Activated T-helper 9 cell treated with anti-CD3 and anti-CD28 coated beads, Interleukin-2, amount 50 U/mL, for 16 hours (primary cell): ENCODE results near the gene HPCAL1.
"Not testable (repeated sequence)": the region's sequence is repeated elsewhere in the genome, so short reads cannot be mapped to it uniquely, and the experiment has no call there.

Experiments
- DNase-seq: peaks from one replicate; pipeline ENCODE4 v3.0.0-alpha.2; 2020; ENCODE audit warnings: low read depth

Gene HPCAL1

GRCh38 chr2:10285191-10285555, 17.5 kb upstream of the HPCAL1 start:
- DNase-seq = no peak

GRCh38 chr2:10285556-10286198, 17.0 kb upstream of the HPCAL1 start:
- DNase-seq = no peak

DNA sequence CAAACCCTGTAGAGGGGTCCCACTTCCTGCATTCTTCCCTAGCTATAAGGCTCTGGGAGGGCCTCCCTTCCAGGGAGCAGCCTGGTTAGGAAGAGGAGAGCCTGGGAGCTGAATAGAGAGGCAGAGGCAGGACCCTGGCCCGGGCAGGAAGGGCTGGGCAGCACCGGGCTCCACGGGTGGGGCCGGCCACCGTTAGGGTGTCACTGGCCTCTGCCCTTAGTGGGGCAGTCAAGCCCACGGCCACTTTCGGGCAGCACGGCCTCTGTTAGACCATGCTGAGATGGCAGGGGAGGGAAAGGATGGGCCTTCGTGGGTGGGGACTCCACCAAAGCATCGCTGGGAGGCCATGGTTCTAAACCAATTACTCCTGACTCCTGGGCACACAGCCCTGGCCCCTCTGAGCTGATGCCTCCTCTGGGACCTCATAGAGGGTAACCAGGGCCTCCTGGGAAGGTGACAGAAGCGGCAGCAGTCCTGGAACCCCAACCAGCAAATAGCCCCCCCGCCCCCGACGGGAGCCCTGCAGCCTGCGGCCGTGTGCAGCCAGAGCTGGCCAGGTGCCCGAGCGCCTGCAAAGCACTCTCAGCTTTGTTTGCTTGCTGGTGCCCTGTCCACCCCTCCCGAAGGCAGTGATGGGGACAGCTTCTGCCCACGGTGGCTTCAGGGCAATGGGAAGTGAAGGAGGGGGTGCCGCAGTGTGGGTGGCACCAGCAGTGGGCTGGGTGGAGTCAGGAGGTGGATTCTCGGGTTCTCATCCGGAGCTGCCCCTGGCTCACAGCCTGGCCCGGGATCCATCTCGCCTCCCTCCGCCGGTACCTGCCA, 16.3 kb upstream of the HPCAL1 start:
- DNase-seq = no peak

DNA sequence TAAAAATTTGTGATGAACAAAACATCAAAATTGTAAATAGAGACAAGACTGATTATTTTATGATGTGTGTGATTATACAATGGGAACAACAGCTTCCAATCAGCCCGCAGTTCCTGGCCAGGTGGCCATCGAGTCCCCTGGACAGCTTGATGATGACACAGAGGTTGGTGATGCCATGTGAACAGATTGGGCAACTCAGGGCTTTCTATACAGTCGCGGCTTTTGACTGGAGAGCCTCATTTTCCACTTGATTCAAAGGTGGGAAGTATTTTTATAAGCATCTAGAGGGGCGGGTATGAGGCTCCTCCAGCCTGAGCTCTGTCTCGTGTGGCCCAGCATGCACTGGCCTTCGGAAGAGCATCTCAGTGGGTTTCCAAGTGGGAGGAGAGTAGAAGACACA, 14.9 kb upstream of the HPCAL1 start:
- no peak for DNase-seq

- no peak for DNase-seq
Observed at GRCh38 chr2:10288606-10289005, 14.1 kb upstream of the HPCAL1 start.

GRCh38 chr2:10289352-10289751, 13.4 kb upstream of the HPCAL1 start:
- DNase-seq = no peak

DNA sequence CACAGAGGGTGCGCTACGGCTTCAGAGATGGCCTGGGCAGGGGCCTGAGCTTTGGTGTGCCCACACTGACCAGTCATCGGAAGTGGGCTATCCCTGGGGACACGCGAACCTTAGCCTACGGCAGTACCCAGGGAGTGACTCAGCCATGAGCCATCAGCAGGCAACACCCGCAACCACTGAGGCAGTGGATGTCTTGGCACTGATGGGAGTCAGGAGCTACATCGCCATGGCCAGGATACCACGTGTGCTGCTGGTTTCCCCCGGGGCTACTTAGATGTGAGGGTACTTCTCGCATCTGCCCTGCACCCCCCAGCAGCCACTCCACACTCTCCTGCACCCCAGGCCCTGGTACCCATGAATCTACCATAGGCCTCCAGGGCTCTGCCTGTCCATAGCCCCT, 12.8 kb upstream of the HPCAL1 start:
- DNase-seq = no peak

DNA sequence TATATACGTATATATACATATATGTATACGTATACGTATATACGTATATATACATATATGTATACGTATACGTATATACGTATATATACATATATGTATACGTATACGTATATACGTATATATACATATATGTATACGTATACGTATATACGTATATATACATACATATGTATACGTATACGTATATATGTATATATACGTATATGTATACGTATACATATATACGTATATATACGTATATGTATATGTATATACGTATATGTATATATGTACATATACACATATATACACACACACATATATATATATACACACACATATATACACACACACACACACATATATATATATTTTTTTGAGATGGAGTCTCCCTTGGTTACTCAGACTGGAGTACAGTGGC, 11.3 kb upstream of the HPCAL1 start:
- DNase-seq = not testable (repeated sequence)

DNA sequence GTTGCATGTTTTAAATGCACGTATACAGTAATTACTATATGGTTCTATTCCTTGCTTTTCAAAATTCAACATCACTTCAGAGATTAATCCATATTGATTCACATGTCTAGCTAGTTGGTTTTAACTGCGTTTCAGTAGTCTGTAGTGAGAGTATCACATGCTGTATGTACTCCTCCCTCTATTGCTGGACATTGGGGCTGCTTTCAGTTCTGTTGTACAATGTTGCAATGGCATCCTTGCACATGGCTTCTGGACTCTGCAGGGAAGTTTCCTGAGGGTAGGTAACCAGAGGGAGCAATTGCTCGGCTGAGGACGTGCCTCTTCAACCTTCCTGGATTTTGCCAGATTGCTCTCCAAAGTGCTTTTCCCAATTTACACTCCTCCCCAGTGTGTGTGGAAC, 10.7 kb upstream of the HPCAL1 start:
- no peak for DNase-seq

DNA sequence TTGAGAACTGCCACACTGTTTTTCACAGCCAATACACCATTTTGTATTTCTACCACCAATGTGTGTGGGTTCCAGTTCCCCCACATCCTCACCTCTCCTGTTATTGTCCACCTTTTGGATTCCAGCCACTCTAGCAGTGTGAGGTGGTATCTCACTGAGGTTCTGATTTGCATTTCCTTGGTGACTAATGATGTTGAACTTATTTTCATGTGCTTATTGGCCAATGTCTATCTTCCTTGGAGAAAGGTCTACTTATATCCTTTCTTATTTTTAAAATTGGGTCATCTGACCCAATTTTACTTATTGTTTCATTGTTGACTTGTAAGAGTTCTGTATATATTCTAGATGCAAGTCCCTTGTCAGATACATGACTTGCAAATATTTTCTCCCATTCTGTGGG, 9.1 kb upstream of the HPCAL1 start:
- no peak for DNase-seq

DNA sequence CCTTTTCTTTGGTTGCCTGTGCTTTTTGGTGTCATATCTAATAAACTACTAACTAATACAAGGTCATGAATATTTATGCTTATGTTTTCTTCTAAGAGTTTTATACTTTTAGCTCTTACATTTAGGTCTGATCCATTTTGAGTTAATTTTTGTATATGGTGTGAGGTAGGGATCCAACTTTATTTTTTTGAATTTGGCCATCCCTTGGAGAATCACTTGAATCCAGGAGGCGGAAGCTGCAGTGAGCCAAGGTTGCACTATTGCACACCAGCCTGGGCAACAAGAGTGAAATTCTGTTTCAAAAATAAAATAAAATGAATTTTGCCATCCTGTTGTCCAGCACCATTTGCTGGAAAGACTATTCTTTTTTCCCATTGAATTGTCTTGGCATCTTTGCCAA, 8.6 kb upstream of the HPCAL1 start:
- no peak for DNase-seq

DNA sequence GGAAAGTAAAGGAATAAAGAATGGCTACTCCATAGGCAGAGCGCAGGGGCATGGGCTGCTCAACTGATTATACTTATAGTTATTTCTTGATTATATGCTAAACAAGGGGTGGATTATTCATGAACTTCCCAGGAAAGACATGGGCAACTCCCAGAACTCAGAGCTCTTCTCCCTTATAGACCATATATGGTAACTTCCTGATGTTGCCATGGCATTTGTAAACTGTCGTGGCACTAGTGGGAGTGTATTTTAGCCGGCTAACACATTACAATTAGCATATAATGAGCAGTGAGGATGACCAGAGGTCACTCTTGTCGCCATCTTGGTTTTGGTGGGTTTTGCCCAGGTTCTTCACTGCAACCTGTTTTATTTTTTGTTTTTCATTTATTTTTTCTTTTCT, 7.1 kb upstream of the HPCAL1 start:
- not testable (repeated sequence) for DNase-seq

- DNase-seq = no peak
Observed at GRCh38 chr2:10296142-10296541, 6.6 kb upstream of the HPCAL1 start.

GRCh38 chr2:10297191-10297830, 5.4 kb upstream of the HPCAL1 start:
- no peak for DNase-seq

GRCh38 chr2:10297959-10298531, 4.7 kb upstream of the HPCAL1 start:
- peak; percentile 55 for DNase-seq

DNA sequence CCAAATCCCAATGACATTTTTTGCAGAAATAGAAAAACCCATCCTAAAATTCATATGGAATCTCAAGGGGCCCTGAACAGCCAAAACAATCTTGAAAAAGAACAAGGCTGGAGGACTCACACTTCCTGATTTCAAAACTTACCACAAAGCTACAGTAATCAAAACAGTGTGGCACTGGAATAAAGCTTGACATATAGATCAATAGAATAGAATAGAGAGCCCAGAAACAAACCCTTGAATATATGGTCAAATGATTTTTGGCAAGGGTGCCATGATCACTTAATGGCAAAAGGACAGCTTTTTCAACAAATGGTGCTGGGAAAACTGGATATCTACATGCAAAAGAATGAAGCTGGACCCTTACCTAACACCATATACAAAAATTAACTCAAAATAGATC, 3.9 kb upstream of the HPCAL1 start:
- DNase-seq = not testable (repeated sequence)

GRCh38 chr2:10300328-10300920, 2.3 kb upstream of the HPCAL1 start:
- no peak for DNase-seq

- no peak for DNase-seq
Observed at GRCh38 chr2:10300997-10301940, 1.4 kb upstream of the HPCAL1 start.

DNA sequence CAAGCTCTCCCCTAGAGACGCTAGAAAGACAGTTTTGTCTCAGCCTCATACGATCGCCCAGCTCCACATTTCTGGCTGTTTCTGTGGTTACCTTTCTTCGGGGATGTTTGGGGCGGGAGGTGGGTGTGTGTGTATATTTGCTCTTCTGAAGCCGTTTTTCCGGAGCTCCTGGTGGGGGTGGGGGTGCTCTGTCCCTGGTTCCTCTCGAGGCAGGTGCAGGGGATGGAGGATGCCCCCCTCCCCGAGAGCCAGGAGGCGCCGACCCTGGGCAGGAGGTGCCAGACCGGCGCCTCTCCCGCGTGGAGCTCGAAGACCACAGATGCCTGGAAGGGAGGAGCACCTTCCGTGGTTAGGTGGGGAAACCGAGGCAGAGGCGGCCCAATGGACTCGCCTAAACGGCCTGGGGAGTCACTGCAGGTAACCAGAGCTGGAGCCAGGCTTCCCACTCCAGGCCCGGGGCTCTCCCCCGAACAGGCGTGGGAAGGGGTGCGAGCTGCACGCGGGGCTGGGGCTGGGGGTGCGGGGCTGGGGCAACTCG, 694 bp upstream of the HPCAL1 start:
- no peak for DNase-seq

DNA sequence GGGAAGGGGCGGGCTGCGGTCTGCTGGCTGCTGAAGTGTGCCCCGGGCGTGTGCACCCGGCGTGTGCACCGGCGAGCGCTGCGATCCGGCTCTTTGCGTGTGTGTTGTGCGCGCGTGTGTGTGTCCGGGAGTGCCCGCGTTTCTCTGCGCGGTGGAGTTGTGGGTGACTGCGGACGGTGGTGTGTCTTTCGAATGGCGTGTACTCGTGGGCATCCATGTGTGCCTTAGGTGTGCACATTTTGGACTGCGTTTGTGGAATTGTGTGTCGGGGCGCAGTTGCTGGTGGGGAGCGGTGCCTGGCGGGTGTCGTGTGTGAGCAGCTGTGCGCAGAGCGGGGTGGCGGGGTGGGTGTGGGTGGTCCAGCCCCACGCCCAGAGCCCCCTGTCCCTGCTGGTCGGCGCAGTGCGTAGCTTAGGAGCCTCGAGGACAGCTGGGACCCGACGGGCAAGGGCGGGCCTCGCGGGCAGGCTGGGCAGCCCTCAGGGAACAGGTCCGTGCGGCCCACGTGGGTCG, 533 bp downstream of the HPCAL1 start:
- DNase-seq = no peak
